GM12878 (cell line): Measurements from ENCODE around the gene NMRK1. TPM values are rescaled to one million over a fixed set of nuclear protein-coding genes. Genes with fewer than 3 reads are reported as not detected.

Experiments
- ATAC-seq: fragments of 200-7000 bp; cut with Tn5 transposase; 3 replicates; pipeline ENCODE4 v1.9.1; 2020; ENCODE audit warnings: mild to moderate bottlenecking, moderate library complexity
- BruUV-seq: library from RNA; stranded (reverse); fragments of 400-500 nt; replicated peaks from 2 replicates; lab custom pipeline; 2021; lab: Mats Ljungman, UMichigan
- CTCF ChIA-PET: fragments of 300-600 bp; sonication (Branson Sonifier 250); formaldehyde crosslinking; extraction: SDS; loops from one replicate; lab custom pipeline; 2021; ENCODE audit warnings: inconsistent platforms; lab: Yijun Ruan, JAX
- POLR2A ChIA-PET: fragments of 350-600 bp; formaldehyde crosslinking; extraction: SDS; loops from one replicate; lab custom pipeline; 2021; ENCODE audit warnings: inconsistent platforms; lab: Charles Lee
- RAD21 ChIA-PET: fragments of 300-600 bp; sonication (Branson Sonifier 250); formaldehyde crosslinking; loops from one replicate; lab custom pipeline; 2023; ENCODE audit warnings: antibody characterized with exemption; ENCODE audit not compliant: unreplicated experiment; lab: Charles Lee
- SMC1A ChIA-PET: fragments of 300-600 bp; sonication (Branson Sonifier 250); formaldehyde crosslinking; loops from one replicate; lab custom pipeline; 2023; ENCODE audit not compliant: unreplicated experiment, uncharacterized antibody; lab: Charles Lee
- DNase-seq: peaks from one replicate; pipeline ENCODE4 v3.0.0-alpha.2; 2011; ENCODE audit warnings: low read depth, low spot score
- FAIRE-seq: peaks from 3 replicates; lab custom pipeline; 2011; peaks lifted over from hg19 to GRCh38; lab: Jason Lieb, UNC
- H2AFZ ChIP-seq: 2 replicates; pipeline ENCODE4 v1.6.0; 2011; ENCODE audit warnings: low read depth, low read length, control low read depth; ENCODE audit not compliant: control insufficient read depth
- H3K27ac ChIP-seq: 2 replicates; pipeline ENCODE4 v1.5.1; 2011; ENCODE audit warnings: control low read depth; ENCODE audit not compliant: control insufficient read depth, insufficient read depth
- H3K27me3 ChIP-seq, 2 experiments: replicated peaks in 1 of 2; 2 replicates each; pipeline versions ENCODE4 v1.6.0 to v1.6.1; 2011; ENCODE audit warnings: low read length in 1 of 2; ENCODE audit not compliant: control insufficient read depth in 2 of 2, insufficient read depth in 2 of 2
- H3K36me3 ChIP-seq, 2 experiments: 2 replicates each; pipeline ENCODE4 v1.5.1; 2011; ENCODE audit warnings: low read length in 1 of 2; ENCODE audit not compliant: control insufficient read depth in 2 of 2, insufficient read depth in 2 of 2
- H3K4me1 ChIP-seq: 2 replicates; pipeline ENCODE4 v1.6.1; 2011; ENCODE audit warnings: mild to moderate bottlenecking, low read length, moderate library complexity, mixed read lengths; ENCODE audit not compliant: control insufficient read depth, insufficient read depth
- H3K4me2 ChIP-seq: 2 replicates; pipeline ENCODE4 v1.6.0; 2011; ENCODE audit warnings: control low read depth; ENCODE audit not compliant: control insufficient read depth, insufficient read depth
- H3K4me3 ChIP-seq: fragments of 200-600 bp; sonication (generic); 2 replicates; pipeline ENCODE4 v1.5.1; 2016
- H3K79me2 ChIP-seq: 2 replicates; pipeline ENCODE4 v1.6.0; 2011; ENCODE audit warnings: low read length; ENCODE audit not compliant: control insufficient read depth, insufficient read depth
- H3K9ac ChIP-seq: 2 replicates; pipeline ENCODE4 v1.8.0; 2011; ENCODE audit warnings: low read length, control low read depth, mixed read lengths; ENCODE audit not compliant: control insufficient read depth, insufficient read depth
- H3K9me3 ChIP-seq: replicated peaks from 3 replicates; pipeline ENCODE4 v1.5.1; 2011; ENCODE audit warnings: mild to moderate bottlenecking, low read length; ENCODE audit not compliant: control insufficient read depth, insufficient read depth
- H4K20me1 ChIP-seq: 2 replicates; pipeline ENCODE4 v1.6.0; 2011; ENCODE audit not compliant: control insufficient read depth, insufficient read depth
- BACH1 ChIP-seq: fragments of 450-650 bp; IDR thresholded peaks from 2 replicates; pipeline ENCODE4 v1.6.1; 2017; ENCODE audit warnings: mild to moderate bottlenecking, borderline replicate concordance
- ESRRA ChIP-seq: IDR thresholded peaks from 2 replicates; pipeline ENCODE4 v1.6.1; 2012; ENCODE audit warnings: mild to moderate bottlenecking, low read length, improper control_type of control experiment
- KLF5 ChIP-seq: fragments of 450-650 bp; IDR thresholded peaks from 2 replicates; pipeline ENCODE4 v1.6.1; 2014; ENCODE audit warnings: mild to moderate bottlenecking; ENCODE audit not compliant: partially characterized antibody
- RCOR1 ChIP-seq: conservative IDR thresholded peaks from 2 replicates; pipeline ENCODE4 v1.6.1; 2012; ENCODE audit warnings: low read depth, low read length, improper control_type of control experiment
- REST ChIP-seq: IDR thresholded peaks from 2 replicates; pipeline ENCODE4 v1.6.1; 2012; ENCODE audit warnings: mild to moderate bottlenecking, low read depth, low read length
- ZNF384 ChIP-seq: IDR thresholded peaks from 2 replicates; pipeline ENCODE4 v1.6.1; 2012; ENCODE audit warnings: low read depth, mild to moderate bottlenecking, low read length, improper control_type of control experiment, borderline replicate concordance
- ZNF592 ChIP-seq: fragments of 450-650 bp; IDR thresholded peaks from 2 replicates; pipeline ENCODE4 v1.6.1; 2017; ENCODE audit warnings: mild to moderate bottlenecking, moderate library complexity
- in situ Hi-C: fragments of 300-500 bp; cut with MboI; formaldehyde crosslinking; loops from 9 replicates; pipeline ENCODE4 v1.14.3; 2018; ENCODE audit warnings: mixed read lengths
- intact Hi-C: fragments of 100-400 bp; cut with micrococcal nuclease; formaldehyde crosslinking; loops from one replicate; pipeline ENCODE4 v1.14.2; 2022; ENCODE audit not compliant: unreplicated experiment
- polyA plus RNA-seq, 11 experiments: library from polyadenylated mRNA; depleted of rRNA in 4 of 11; unstranded in 6 of 11; stranded (reverse) in 5 of 11; fragments of >200 nt; fragmentation: Nextera tagmentation in 4 of 11; fragmentation: Illumina TruSeq in 1 of 11; extraction: Ambion mirVana in 4 of 11; extraction: Trizol in 1 of 11; gene quantifications; 1 replicate in 1 of 11; 2 replicates in 10 of 11; pipeline versions ENCODE4 v1.2.1 to v1.2.3, GENCODE V29; 2011 to 2016; ENCODE audit warnings: inconsistent platforms in 2 of 11, missing spikeins in 2 of 11, low read depth in 1 of 11
- total RNA-seq, 4 experiments: library from RNA; depleted of rRNA in 3 of 4; stranded (reverse); fragments of >200 nt in 3 of 4; fragmentation: Illumina TruSeq in 1 of 4; extraction: Trizol in 1 of 4; gene quantifications; 2 replicates each; pipeline versions ENCODE4 v1.2.1 to v1.2.3, GENCODE V29; 2013 to 2021

Gene NMRK1
- total and polyA plus RNA-seq, 10 of the 15 experiments (the other 5 are each of a cell fraction or from before 2014, with no cell fraction given) = 8.4 to 17.2 (median 12.1) TPM

- in situ Hi-C loops = no loop called here
- Histone ChIP-seq H3K4me2 (no peak overlapping the region), H3K27ac (no peak overlapping the region), H2AFZ (no peak overlapping the region), H4K20me1 (no peaks in the 10 kb centered on the region), H3K36me3 (no peaks in the 10 kb centered on the region), H3K4me3 (no peak overlapping the region), H3K9ac (no peak overlapping the region), H3K4me1 (no peaks in the 10 kb centered on the region; the same call in 1 of the 2 replicates), H3K27me3 (no peaks in the 10 kb centered on the region), H3K9me3 (no peaks in the 10 kb centered on the region), H3K79me2 (no peaks in the 10 kb centered on the region)
- no peak for FAIRE-seq
- DNase-seq = no peak
- TF ChIP-seq ZNF384 (no peak), ZNF592 (no peak), KLF5 (no peak), REST (no peak), RCOR1 (no peak), ESRRA (no peak), BACH1 (no peak)
- POLR2A ChIA-PET = no interaction called here
- ATAC-seq = no peak
- no TSS peak for BruUV-seq
- RAD21 ChIA-PET = no interaction called here
- intact Hi-C loops = no loop called here
- SMC1A ChIA-PET = no interaction called here
- CTCF ChIA-PET = interaction anchor here (0.9 kb wide), 1 partner anchor 54 kb away, joined by 3 read pairs; no protein-coding TSS in a partner anchor
Observed at GRCh38 chr9:75051285-75051684, 36.7 kb downstream of the NMRK1 start.
